PC-3 (cell line): ENCODE data around the gene DRAP1. TPM values are rescaled to one million over a fixed set of nuclear protein-coding genes. Genes with fewer than 3 reads are reported as not detected.
A peak's percentile ranks its signal among the peaks of the same experiment; 100 is the strongest.
"Not testable (repeated sequence)": the region's sequence is repeated elsewhere in the genome, so short reads cannot be mapped to it uniquely, and the experiment has no call there.

Experiments
- ATAC-seq: fragments of 200-7000 bp; cut with Tn5 transposase; 2 replicates; pipeline ENCODE4 v1.9.1; 2020; ENCODE audit warnings: mild to moderate bottlenecking, moderate library complexity
- BruUV-seq: library from RNA; stranded (reverse); fragments of 400-500 nt; replicated peaks from 2 replicates; lab custom pipeline; 2021; lab: Mats Ljungman, UMichigan
- CTCF ChIA-PET: fragments of 300-600 bp; sonication (Branson Sonifier 250); formaldehyde crosslinking; loops from one replicate; lab custom pipeline; 2022; ENCODE audit warnings: antibody characterized with exemption; lab: Charles Lee
- POLR2A ChIA-PET: fragments of 300-600 bp; sonication (Branson Sonifier 250); formaldehyde crosslinking; loops from one replicate; lab custom pipeline; 2022; ENCODE audit warnings: antibody characterized with exemption; ENCODE audit not compliant: unreplicated experiment; lab: Charles Lee
- DNase-seq: peaks from one replicate; pipeline ENCODE4 v3.0.0-alpha.2; 2015
- H2AFZ ChIP-seq: fragments of 300-600 bp; sonication (generic); 2 replicates; pipeline ENCODE4 v1.6.0; 2016; ENCODE audit warnings: antibody characterized with exemption, low read length
- H3F3A ChIP-seq: fragments of 300-600 bp; sonication (generic); one replicate; pipeline ENCODE4 v1.6.0; 2017; ENCODE audit warnings: antibody characterized with exemption, low read length, control low read depth, mild to moderate bottlenecking; ENCODE audit not compliant: unreplicated experiment
- H3K27ac ChIP-seq: fragments of 300-600 bp; sonication (generic); 2 replicates; pipeline ENCODE4 v1.5.1; 2016; ENCODE audit warnings: mild to moderate bottlenecking, low read length
- H3K27me3 ChIP-seq: fragments of 300-600 bp; sonication (generic); 2 replicates; pipeline ENCODE4 v1.6.1; 2016; ENCODE audit warnings: low read length, mixed read lengths
- H3K36me3 ChIP-seq: fragments of 300-600 bp; sonication (generic); 2 replicates; pipeline ENCODE4 v1.6.1; 2016; ENCODE audit warnings: low read depth, mixed run types, low read length, mixed read lengths
- H3K4me1 ChIP-seq: fragments of 300-600 bp; sonication (generic); 2 replicates; pipeline ENCODE4 v1.5.1; 2016; ENCODE audit warnings: low read length; ENCODE audit not compliant: insufficient read depth
- H3K4me2 ChIP-seq: fragments of 300-600 bp; sonication (generic); 2 replicates; pipeline ENCODE4 v1.6.0; 2016; ENCODE audit warnings: low read length
- H3K4me3 ChIP-seq: fragments of 300-600 bp; sonication (generic); 2 replicates; pipeline ENCODE4 v1.5.1; 2016; ENCODE audit warnings: mild to moderate bottlenecking, low read length, mixed read lengths
- H3K79me2 ChIP-seq: fragments of 300-600 bp; sonication (generic); 2 replicates; pipeline ENCODE4 v1.6.1; 2017; ENCODE audit warnings: low read length, mixed read lengths
- H3K9ac ChIP-seq: fragments of 300-600 bp; sonication (generic); 2 replicates; pipeline ENCODE4 v1.6.0; 2016; ENCODE audit warnings: mild to moderate bottlenecking, low read length
- H3K9me2 ChIP-seq: fragments of 300-600 bp; sonication (generic); replicated peaks from 2 replicates; pipeline ENCODE4 v1.6.1; 2016; ENCODE audit warnings: mixed run types, low read length, mixed read lengths
- H3K9me3 ChIP-seq: fragments of 300-600 bp; sonication (generic); 2 replicates; pipeline ENCODE4 v1.6.1; 2016; ENCODE audit warnings: low read length, mixed read lengths
- H4K20me1 ChIP-seq: fragments of 300-600 bp; sonication (generic); 2 replicates; pipeline ENCODE4 v1.6.1; 2016; ENCODE audit warnings: low read length, mixed read lengths
- EZH2 ChIP-seq: fragments of 300-600 bp; sonication (generic); IDR thresholded peaks from one replicate; pipeline ENCODE4 v1.6.1; 2017; ENCODE audit warnings: antibody characterized with exemption, mild to moderate bottlenecking, low read length; ENCODE audit not compliant: unreplicated experiment
- EZH2phosphoT487 ChIP-seq: fragments of 300-600 bp; sonication (generic); IDR thresholded peaks from 2 replicates; pipeline ENCODE4 v1.6.1; 2018; ENCODE audit warnings: mild to moderate bottlenecking, antibody characterized with exemption, low read length, borderline replicate concordance
- intact Hi-C: fragments of 100-400 bp; cut with micrococcal nuclease; formaldehyde crosslinking; loops from 2 replicates; pipeline ENCODE4 v1.9.0; 2023
- total RNA-seq: library from RNA; depleted of rRNA; stranded (reverse); fragments of >200 nt; gene quantifications from 2 replicates; pipeline ENCODE4 v1.2.3, GENCODE V29; 2014
- TF ChIP-seq, protein P1 (sequence below): fragments of 300-600 bp; sonication (generic); conservative IDR thresholded peaks from 2 replicates; pipeline ENCODE4 v1.5.1; 2017; ENCODE audit warnings: antibody characterized with exemption, low read depth, mild to moderate bottlenecking, low read length

DRAP1 gene
- total RNA-seq, 1 experiment from 2014 or later = 944 TPM

DNA sequence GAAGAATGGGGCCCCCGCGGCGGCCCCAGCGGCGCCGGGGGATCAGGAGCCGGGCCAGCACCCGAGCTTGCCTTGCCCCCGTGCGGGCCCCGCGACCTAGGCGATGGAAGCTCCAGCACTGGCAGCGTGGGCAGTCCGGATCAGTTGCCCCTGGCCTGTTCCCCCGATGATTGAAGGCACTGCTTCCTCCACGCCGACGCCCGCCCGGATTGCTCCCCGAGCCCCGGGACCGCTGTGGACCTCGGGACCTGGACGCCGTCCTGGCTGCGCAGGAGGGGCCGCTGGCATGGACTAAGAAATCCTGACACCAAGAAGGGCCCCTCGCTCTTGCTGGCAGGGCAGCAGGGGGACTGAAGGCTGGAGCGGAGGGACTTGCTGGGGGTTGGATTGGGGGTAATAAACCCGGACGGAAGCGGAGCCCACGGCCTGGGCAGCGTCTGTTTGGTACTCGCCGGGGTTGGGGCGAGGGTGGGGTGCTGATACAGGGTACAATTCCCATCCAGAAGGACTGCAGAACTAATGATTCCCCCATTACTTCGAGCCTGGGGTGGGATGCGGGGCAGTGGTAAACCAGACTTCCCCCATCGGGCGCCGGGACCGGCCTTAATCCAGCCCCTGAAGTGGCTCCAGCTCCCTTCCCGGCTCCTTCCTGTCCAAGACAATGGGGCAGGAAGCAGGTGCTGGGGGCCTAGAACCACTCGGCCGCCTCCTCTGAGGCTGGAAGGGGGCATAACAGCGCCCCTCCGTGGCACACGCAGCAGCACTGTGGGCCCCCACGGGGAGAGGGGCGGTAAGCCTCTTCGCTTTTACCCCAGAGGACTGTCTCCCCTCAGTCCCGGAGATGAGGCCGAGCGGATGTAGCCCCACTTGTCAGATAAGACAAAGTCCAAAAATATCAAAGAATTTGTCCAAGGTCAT, 27.7 kb upstream of the DRAP1 start:
- TF ChIP-seq, protein P1, sequence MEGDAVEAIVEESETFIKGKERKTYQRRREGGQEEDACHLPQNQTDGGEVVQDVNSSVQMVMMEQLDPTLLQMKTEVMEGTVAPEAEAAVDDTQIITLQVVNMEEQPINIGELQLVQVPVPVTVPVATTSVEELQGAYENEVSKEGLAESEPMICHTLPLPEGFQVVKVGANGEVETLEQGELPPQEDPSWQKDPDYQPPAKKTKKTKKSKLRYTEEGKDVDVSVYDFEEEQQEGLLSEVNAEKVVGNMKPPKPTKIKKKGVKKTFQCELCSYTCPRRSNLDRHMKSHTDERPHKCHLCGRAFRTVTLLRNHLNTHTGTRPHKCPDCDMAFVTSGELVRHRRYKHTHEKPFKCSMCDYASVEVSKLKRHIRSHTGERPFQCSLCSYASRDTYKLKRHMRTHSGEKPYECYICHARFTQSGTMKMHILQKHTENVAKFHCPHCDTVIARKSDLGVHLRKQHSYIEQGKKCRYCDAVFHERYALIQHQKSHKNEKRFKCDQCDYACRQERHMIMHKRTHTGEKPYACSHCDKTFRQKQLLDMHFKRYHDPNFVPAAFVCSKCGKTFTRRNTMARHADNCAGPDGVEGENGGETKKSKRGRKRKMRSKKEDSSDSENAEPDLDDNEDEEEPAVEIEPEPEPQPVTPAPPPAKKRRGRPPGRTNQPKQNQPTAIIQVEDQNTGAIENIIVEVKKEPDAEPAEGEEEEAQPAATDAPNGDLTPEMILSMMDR = peak; percentile 68
- no peak for TF ChIP-seq EZH2phosphoT487
- H3K4me1 ChIP-seq = peaks cover 52% of the 10 kb centered on the region
- H4K20me1 ChIP-seq = peaks cover 33% of the 10 kb centered on the region

DNA sequence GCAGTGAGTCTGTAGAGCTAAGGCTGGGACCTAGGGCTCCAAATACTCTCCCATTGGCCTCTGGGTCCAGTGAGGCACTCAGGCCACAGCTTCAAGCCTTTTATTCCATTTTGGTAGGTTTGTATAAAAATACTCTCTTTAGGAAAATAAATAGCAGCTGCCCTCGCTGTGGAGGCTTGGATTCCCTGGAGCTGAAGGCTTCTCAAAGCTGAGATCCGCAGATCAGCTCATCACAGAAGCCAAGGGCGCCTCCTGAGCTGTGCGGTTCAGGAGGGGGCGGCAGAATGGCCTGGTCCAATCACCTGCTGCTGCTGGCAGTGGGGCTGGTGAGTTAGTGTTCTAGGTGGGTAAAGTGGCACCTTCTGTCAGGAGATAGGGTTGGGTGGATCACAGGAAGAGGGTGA, 27.1 kb upstream of the DRAP1 start:
- H3K9me3 ChIP-seq, BruUV-seq, intact Hi-C loops, H2AFZ ChIP-seq, CTCF ChIA-PET, DNase-seq, H3K9me2 ChIP-seq, H3K27me3 ChIP-seq: not testable (repeated sequence)
- Histone ChIP-seq H3K79me2 (peaks cover 49% of the 10 kb centered on the region), H3K9ac (peak overlapping the region; percentile 48; the same call in 1 of the 2 replicates), H4K20me1 (peaks cover 40% of the 10 kb centered on the region), H3K4me3 (peak overlapping the region; percentile 72), H3K4me2 (peak overlapping the region; percentile 96), H3K36me3 (peaks cover 37% of the 10 kb centered on the region), H3K4me1 (peaks cover 52% of the 10 kb centered on the region), H3F3A (peaks cover 52% of the 10 kb centered on the region), H3K27ac (peak overlapping the region; percentile 58)
- POLR2A ChIA-PET = interaction anchor here (1.0 to 4.5 kb wide), 4 partner anchors 8 to 24 kb away, joined by 3 to 35 read pairs (median 22); partner anchors contain the start of gene FOSL1
- peak; percentile 0; the same call in 1 of the 2 replicates for ATAC-seq

More for the DNA sequence above, 27.7 kb upstream of the DRAP1 start:
- ATAC-seq (peak; percentile 13), DNase-seq (peak; percentile 95)
- intact Hi-C loops = loop anchor here (2.0 kb wide), 1 partner anchor 19 kb away; no protein-coding TSS in a partner anchor
- BruUV-seq = TSS peak; percentile 39
- Histone ChIP-seq H3K4me2 (peak overlapping the region; percentile 96), H3K36me3 (peaks cover 34% of the 10 kb centered on the region), H3K79me2 (peaks cover 49% of the 10 kb centered on the region), H3K9ac (peak overlapping the region; percentile 48), H3K27ac (peak overlapping the region; percentile 58), H3K9me3 (no peaks in the 10 kb centered on the region), H3K27me3 (no peaks in the 10 kb centered on the region), H3F3A (peaks cover 45% of the 10 kb centered on the region), H3K4me3 (peak overlapping the region; percentile 72), H3K9me2 (no peaks in the 10 kb centered on the region), H2AFZ (no peak overlapping the region)
- ChIA-PET CTCF (interaction anchor here (0.6 to 1.1 kb wide), 3 partner anchors 9 to 32 kb away, joined by 3 to 5 read pairs (median 3); partner anchors contain the start of gene FOSL1), POLR2A (interaction anchor here (0.6 to 4.5 kb wide), 14 partner anchors 9 to 527 kb away, joined by 3 to 35 read pairs (median 5); partner anchors contain the start of genes C11orf68, FOSL1, MUS81 and NEAT1)

DNA sequence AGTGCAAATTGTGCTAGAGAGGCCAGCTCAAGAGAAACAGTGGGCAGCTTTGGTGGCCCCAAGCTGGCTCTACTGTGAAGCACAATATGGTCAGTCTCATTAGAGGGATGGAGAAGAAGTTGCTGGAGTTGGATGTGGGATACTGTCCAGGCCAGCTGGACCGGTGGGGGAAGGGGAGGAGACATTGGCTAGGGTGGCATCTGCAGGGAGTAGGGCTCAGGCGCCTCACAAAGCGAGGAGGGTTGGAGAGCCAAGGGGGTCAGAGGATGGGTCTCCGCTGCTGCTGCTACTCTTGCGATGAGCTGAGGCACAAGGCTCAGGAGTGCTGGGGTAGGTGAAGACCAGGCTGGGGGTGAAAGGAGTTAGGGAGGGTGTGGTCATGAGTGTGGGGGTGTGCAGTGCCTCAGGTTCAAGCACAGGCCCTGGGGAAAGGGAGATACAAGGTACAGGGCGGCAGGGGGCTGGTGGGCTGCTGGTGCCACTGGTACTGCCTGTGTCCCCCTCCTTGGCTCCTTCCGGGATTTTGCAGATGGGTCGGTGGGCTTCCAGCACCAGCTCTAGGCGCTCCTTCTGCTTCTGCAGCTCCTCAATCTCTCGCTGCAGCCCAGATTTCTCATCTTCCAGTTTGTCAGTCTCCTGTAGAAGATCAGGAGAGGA, 26.4 kb upstream of the DRAP1 start:
- H3K27ac ChIP-seq = peak overlapping the region; percentile 58; the same call in 1 of the 2 replicates
- H2AFZ ChIP-seq = no peak overlapping the region
- H3K27me3 ChIP-seq = no peaks in the 10 kb centered on the region
- peak overlapping the region; percentile 96 for H3K4me2 ChIP-seq
- H3K9me2 ChIP-seq = no peaks in the 10 kb centered on the region
- intact Hi-C loops = no loop called here
- peaks cover 47% of the 10 kb centered on the region for H3K4me1 ChIP-seq
- H3K79me2 ChIP-seq = peaks cover 49% of the 10 kb centered on the region
- ChIA-PET CTCF (no interaction called here), POLR2A (interaction anchor here (0.7 to 4.5 kb wide), 4 partner anchors 10 to 255 kb away, joined by 3 to 35 read pairs (median 19); partner anchors contain the start of gene SIPA1)
- peaks cover 44% of the 10 kb centered on the region for H3K36me3 ChIP-seq
- no TSS peak for BruUV-seq
- H3K4me3 ChIP-seq = peak overlapping the region; percentile 72
- DNase-seq = peak; percentile 47
- no peaks in the 10 kb centered on the region for H3K9me3 ChIP-seq
- no peak overlapping the region for H3K9ac ChIP-seq
- ATAC-seq = no peak
- H3F3A ChIP-seq = peaks cover 58% of the 10 kb centered on the region
- peaks cover 46% of the 10 kb centered on the region for H4K20me1 ChIP-seq
- TF ChIP-seq EZH2phosphoT487 = no peak
- no peak for TF ChIP-seq EZH2
- TF ChIP-seq, protein P1 = no peak
